ENCODE measurements around the gene ZNF609. TPM values are rescaled to one million over a fixed set of nuclear protein-coding genes. Genes with fewer than 3 reads are reported as not detected.
A peak's percentile ranks its signal among the peaks of the same experiment; 100 is the strongest.

ZNF609 gene
- total and polyA plus RNA-seq, 2 of the 13 experiments (the other 11 are each of a cell fraction or from before 2014, with no cell fraction given), result 8.9 to 9.9 TPM

- TF ChIP-seq RERE (CRISPR knock-in tag; IDR thresholded peaks at IDR 0.05; ENCODE audit: low read depth), result no peak
- TF ChIP-seq FOSL2 (CRISPR knock-in tag; IDR thresholded peaks at IDR 0.05), result peak; percentile 88
- TF ChIP-seq ATF7-NPFF (CRISPR knock-in tag; IDR thresholded peaks at IDR 0.05; ENCODE audit: low read depth), result no peak
- TF ChIP-seq SMYD3 (CRISPR knock-in tag; IDR thresholded peaks at IDR 0.05), result no peak
- no peak for TF ChIP-seq BRF2 (CRISPR knock-in tag; IDR thresholded peaks at IDR 0.05)
- no peak for TF ChIP-seq FOXM1 (CRISPR knock-in tag; IDR thresholded peaks at IDR 0.05)
- peak; percentile 36; the same call in 1 of the 2 replicates for TF ChIP-seq MED1 (CRISPR knock-in tag; IDR thresholded peaks at IDR 0.05)
- no peak for TF ChIP-seq NR2F1 (CRISPR knock-in tag; IDR thresholded peaks at IDR 0.05)
- TF ChIP-seq, protein P1, sequence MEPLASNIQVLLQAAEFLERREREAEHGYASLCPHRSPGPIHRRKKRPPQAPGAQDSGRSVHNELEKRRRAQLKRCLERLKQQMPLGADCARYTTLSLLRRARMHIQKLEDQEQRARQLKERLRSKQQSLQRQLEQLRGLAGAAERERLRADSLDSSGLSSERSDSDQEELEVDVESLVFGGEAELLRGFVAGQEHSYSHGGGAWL (CRISPR knock-in tag; IDR thresholded peaks at IDR 0.05), result no peak
- no peak for TF ChIP-seq SOX13 (IDR thresholded peaks at IDR 0.05)
- TF ChIP-seq SOX13 (CRISPR knock-in tag; conservative IDR thresholded peaks at IDR 0.05 in 1 of 2, IDR thresholded peaks at IDR 0.05 in 1 of 2), result no peak
- no peak; the same call in 1 of the 2 replicates for TF ChIP-seq FOXO1 (CRISPR knock-in tag; IDR thresholded peaks at IDR 0.05)
- no peak for TF ChIP-seq NFYB (CRISPR knock-in tag; IDR thresholded peaks at IDR 0.05)
- TF ChIP-seq ZNF124 (CRISPR knock-in tag; IDR thresholded peaks at IDR 0.05), result no peak
- TF ChIP-seq MBNL3 (CRISPR knock-in tag; conservative IDR thresholded peaks at IDR 0.05), result no peak
- no peak for TF ChIP-seq NPAS2 (CRISPR knock-in tag; IDR thresholded peaks at IDR 0.05; ENCODE audit: borderline replicate concordance)
- peak; percentile 44 for TF ChIP-seq FOXA3 (CRISPR knock-in tag; IDR thresholded peaks at IDR 0.05)
- TF ChIP-seq ZBTB7A (CRISPR knock-in tag; IDR thresholded peaks at IDR 0.05), result no peak
- no peak for TF ChIP-seq ZBTB33 (CRISPR knock-in tag; IDR thresholded peaks at IDR 0.05)
- TF ChIP-seq FOSL1 (CRISPR knock-in tag; IDR thresholded peaks at IDR 0.05; ENCODE audit: borderline replicate concordance), result peak; percentile 65; the same call in 1 of the 2 replicates
- no peak for TF ChIP-seq CREM (IDR thresholded peaks at IDR 0.05)
- no peak for TF ChIP-seq CREM (CRISPR knock-in tag; IDR thresholded peaks at IDR 0.05)
Measured at GRCh38 chr15:64536244-64536836, 76.0 kb downstream of the ZNF609 start (continued).
